SK-N-MC (cell line): Measurements from ENCODE around the gene CD63.

Source experiments
- EZH2 ChIP-seq: fragments of 200-600 bp; sonication (generic); IDR thresholded peaks from one replicate; pipeline ENCODE4 v1.6.1; 2017; ENCODE audit warnings: antibody characterized with exemption
- POLR2AphosphoS5 ChIP-seq: IDR thresholded peaks from 2 replicates; pipeline ENCODE4 v1.6.1; 2012; ENCODE audit warnings: mild to moderate bottlenecking, low read depth, low read length, borderline replicate concordance

DNA sequence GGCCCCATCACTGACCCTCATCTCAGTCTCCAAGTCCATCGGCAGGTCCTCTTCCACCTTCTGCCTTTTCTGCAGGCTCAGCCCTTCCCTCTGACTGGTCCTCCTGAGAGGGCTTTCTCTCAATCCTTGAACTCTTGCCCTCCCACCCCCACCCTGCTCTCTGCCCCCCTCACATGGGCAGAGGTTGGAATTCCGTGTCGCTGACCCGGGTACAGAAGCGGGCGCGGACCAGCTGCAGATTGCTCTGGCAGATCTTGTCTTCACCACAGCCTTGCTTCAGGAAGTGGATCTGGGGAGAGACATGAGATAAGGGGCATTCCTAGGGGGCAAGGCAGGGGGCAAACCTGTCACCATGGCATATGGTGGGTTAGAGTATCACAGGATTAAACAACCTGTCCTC lies 33.5 kb downstream of the CD63 start:
- TF ChIP-seq EZH2 (no peak), POLR2AphosphoS5 (no peak)
